HL-60 (cell line): ENCODE results near the gene PRR12.

ENCODE experiments used
- CTCF ChIP-seq: IDR thresholded peaks from one replicate; pipeline ENCODE4 v1.5.1; 2011; ENCODE audit warnings: low read length, control low read depth, inconsistent platforms; ENCODE audit not compliant: insufficient read depth
- POLR2AphosphoS5 ChIP-seq: IDR thresholded peaks from 2 replicates; pipeline ENCODE4 v1.6.1; 2012; ENCODE audit warnings: low read depth
- SPI1 ChIP-seq: IDR thresholded peaks from 2 replicates; pipeline ENCODE4 v1.6.1; 2012; ENCODE audit warnings: low read depth, mild to moderate bottlenecking, borderline replicate concordance

GRCh38 chr19:49549045-49549444 is 41.9 kb upstream of the PRR12 start:
- no peak for TF ChIP-seq CTCF
- no peak for TF ChIP-seq POLR2AphosphoS5
- no peak for TF ChIP-seq SPI1
